Hepatocyte (in vitro differentiated cells): Measurements from ENCODE around the gene PRKACB. TPM values are rescaled to one million over a fixed set of nuclear protein-coding genes. Genes with fewer than 3 reads are reported as not detected.
A peak's percentile ranks its signal among the peaks of the same experiment; 100 is the strongest.

Experiments used
- DNase-seq: peaks from one replicate; pipeline ENCODE4 v3.0.0-alpha.2; 2016; ENCODE audit warnings: low spot score
- H2AFZ ChIP-seq: fragments of 200-600 bp; sonication (generic); 2 replicates; pipeline ENCODE4 v1.6.0; 2016; ENCODE audit warnings: antibody characterized with exemption, mild to moderate bottlenecking
- H3K27ac ChIP-seq: fragments of 200-600 bp; sonication (generic); 2 replicates; pipeline ENCODE4 v1.5.1; 2016; ENCODE audit warnings: mild to moderate bottlenecking
- H3K27me3 ChIP-seq: fragments of 200-600 bp; sonication (generic); 2 replicates; pipeline ENCODE4 v1.6.1; 2016
- H3K36me3 ChIP-seq: fragments of 200-600 bp; sonication (generic); replicated peaks from 2 replicates; pipeline ENCODE4 v1.5.1; 2016; ENCODE audit warnings: low read depth; ENCODE audit not compliant: insufficient read depth
- H3K4me1 ChIP-seq: fragments of 200-600 bp; sonication (generic); 2 replicates; pipeline ENCODE4 v1.5.1; 2016; ENCODE audit warnings: mild to moderate bottlenecking, moderate library complexity; ENCODE audit not compliant: insufficient read depth
- H3K4me2 ChIP-seq: fragments of 200-600 bp; sonication (generic); 2 replicates; pipeline ENCODE4 v1.6.0; 2016
- H3K4me3 ChIP-seq: fragments of 200-600 bp; sonication (generic); 2 replicates; pipeline ENCODE4 v1.5.1; 2016; ENCODE audit warnings: mild to moderate bottlenecking
- H3K79me2 ChIP-seq: fragments of 200-600 bp; sonication (generic); 2 replicates; pipeline ENCODE4 v1.6.0; 2017; ENCODE audit warnings: mild to moderate bottlenecking
- H3K9me2 ChIP-seq: fragments of 200-600 bp; sonication (generic); replicated peaks from 2 replicates; pipeline ENCODE4 v1.6.0; 2017; ENCODE audit warnings: mild to moderate bottlenecking; ENCODE audit not compliant: insufficient read depth
- H3K9me3 ChIP-seq: fragments of 200-600 bp; sonication (generic); 2 replicates; pipeline ENCODE4 v1.5.1; 2016; ENCODE audit warnings: low read depth, mild to moderate bottlenecking
- H4K20me1 ChIP-seq: fragments of 200-600 bp; sonication (generic); 2 replicates; pipeline ENCODE4 v1.6.0; 2016; ENCODE audit warnings: mild to moderate bottlenecking; ENCODE audit not compliant: insufficient read depth, poor library complexity, severe bottlenecking
- EZH2 ChIP-seq: fragments of 200-600 bp; sonication (generic); IDR thresholded peaks from 2 replicates; pipeline ENCODE4 v1.6.1; 2016; ENCODE audit warnings: antibody characterized with exemption, mild to moderate bottlenecking, borderline replicate concordance
- EZH2phosphoT487 ChIP-seq: fragments of 200-600 bp; sonication (generic); IDR thresholded peaks from one replicate; pipeline ENCODE4 v1.6.1; 2018; ENCODE audit warnings: antibody characterized with exemption, mild to moderate bottlenecking, low read depth, moderate library complexity; ENCODE audit not compliant: unreplicated experiment, severe bottlenecking
- WGBS: methylation state at CpG from one replicate; pipeline ENCODE4 v1.1.6; 2016; ENCODE audit warnings: low lambda C conversion rate; ENCODE audit errors: missing lambda C conversion rate; 5-methylcytosine and 5-hydroxymethylcytosine counted together
- polyA plus RNA-seq: library from polyadenylated mRNA; unstranded; fragments of >200 nt; fragmentation: Nextera tagmentation; extraction: Ambion mirVana; gene quantifications from 2 replicates; pipeline ENCODE4 v1.2.1, GENCODE V29; 2016
- total RNA-seq: library from RNA; depleted of rRNA; stranded (reverse); fragments of >200 nt; gene quantifications from 2 replicates; pipeline ENCODE4 v1.2.3, GENCODE V29; 2014
- TF ChIP-seq, protein P1 (sequence below): fragments of 200-600 bp; sonication (generic); IDR thresholded peaks from 2 replicates; pipeline ENCODE4 v1.5.1; 2016; ENCODE audit warnings: antibody characterized with exemption, mild to moderate bottlenecking; ENCODE audit not compliant: poor library complexity

PRKACB gene
- total and polyA plus RNA-seq, 2 experiments from 2014 or later, result 14.0 to 29.5 TPM

DNA sequence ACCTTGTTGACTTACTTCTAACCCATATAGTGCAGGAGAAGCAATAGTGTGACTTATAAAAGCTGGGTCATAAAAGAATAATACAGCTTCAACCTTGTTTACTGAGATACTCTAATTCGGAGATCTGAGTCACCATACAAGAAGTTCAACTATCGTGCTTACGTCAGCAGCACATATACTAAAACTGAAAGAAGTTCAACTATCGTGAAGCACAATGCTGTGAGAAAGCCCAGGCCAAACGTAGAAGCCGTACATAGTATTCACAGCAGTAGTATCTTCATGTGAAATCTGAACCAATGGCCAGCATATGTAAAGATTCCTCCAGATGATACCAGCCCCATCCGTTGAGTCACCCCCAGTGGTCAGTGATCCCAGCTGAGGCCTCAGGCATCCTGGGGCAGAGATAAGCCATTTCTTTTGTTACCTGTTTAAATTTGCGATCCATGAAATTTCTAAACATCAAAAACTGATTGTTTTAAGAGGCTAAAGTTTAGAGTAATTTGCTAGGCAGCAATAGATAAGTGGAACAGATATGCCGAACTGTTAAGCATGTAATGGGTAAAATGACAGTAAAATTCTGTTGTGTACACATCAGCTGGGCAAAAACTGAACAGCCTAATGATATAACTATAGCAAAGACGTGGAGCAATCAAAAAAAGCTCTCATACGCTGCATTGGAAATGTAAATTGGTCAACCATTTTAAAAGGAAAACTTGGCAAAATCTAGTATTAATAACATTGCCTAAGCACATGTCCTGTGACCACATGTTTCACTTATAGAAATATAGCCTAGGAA lies 103.6 kb downstream of the PRKACB start:
- TF ChIP-seq EZH2phosphoT487 (no peak), EZH2 (no peak)
- TF ChIP-seq, protein P1, sequence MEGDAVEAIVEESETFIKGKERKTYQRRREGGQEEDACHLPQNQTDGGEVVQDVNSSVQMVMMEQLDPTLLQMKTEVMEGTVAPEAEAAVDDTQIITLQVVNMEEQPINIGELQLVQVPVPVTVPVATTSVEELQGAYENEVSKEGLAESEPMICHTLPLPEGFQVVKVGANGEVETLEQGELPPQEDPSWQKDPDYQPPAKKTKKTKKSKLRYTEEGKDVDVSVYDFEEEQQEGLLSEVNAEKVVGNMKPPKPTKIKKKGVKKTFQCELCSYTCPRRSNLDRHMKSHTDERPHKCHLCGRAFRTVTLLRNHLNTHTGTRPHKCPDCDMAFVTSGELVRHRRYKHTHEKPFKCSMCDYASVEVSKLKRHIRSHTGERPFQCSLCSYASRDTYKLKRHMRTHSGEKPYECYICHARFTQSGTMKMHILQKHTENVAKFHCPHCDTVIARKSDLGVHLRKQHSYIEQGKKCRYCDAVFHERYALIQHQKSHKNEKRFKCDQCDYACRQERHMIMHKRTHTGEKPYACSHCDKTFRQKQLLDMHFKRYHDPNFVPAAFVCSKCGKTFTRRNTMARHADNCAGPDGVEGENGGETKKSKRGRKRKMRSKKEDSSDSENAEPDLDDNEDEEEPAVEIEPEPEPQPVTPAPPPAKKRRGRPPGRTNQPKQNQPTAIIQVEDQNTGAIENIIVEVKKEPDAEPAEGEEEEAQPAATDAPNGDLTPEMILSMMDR, result no peak
- H3K4me3 ChIP-seq, result no peak overlapping the region
- H3K79me2 ChIP-seq, result no peaks in the 10 kb centered on the region
- 64% methylated on average over 11 of the region's 11 CpGs for WGBS
- no peaks in the 10 kb centered on the region for H3K36me3 ChIP-seq
- H3K9me2 ChIP-seq, result no peaks in the 10 kb centered on the region
- no peaks in the 10 kb centered on the region for H3K4me1 ChIP-seq
- H3K27me3 ChIP-seq, result no peaks in the 10 kb centered on the region
- DNase-seq, result peak; percentile 52
- peak overlapping the region; percentile 58 for H3K27ac ChIP-seq
- H3K9me3 ChIP-seq, result no peaks in the 10 kb centered on the region
- H4K20me1 ChIP-seq, result no peaks in the 10 kb centered on the region
- H3K4me2 ChIP-seq, result peak overlapping the region; percentile 54
- peak overlapping the region; percentile 11 for H2AFZ ChIP-seq

DNA sequence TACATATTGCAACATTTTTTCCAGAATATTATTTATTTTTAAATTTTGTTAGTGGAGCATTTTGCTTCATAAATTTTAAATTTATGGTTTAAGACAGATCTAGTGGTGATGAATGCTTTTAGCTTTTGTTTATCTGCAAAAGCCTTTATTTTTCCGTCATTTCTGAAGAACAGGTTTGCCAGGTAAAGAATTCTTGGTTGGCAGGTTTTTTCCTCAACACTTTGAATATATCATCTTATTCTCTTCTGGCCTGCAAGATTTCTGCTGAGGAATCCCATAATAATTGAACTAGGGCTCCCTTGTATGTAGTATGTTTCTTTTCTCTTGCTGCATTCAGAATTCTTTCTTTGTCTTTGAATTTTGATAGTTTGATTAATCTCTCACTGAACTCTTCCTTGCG lies 106.6 kb downstream of the PRKACB start:
- Histone ChIP-seq H3K9me3 (no peaks in the 10 kb centered on the region), H3K27ac (no peak overlapping the region), H3K27me3 (no peaks in the 10 kb centered on the region), H3K36me3 (no peaks in the 10 kb centered on the region), H3K79me2 (no peaks in the 10 kb centered on the region), H3K4me3 (no peak overlapping the region), H3K4me1 (no peaks in the 10 kb centered on the region), H3K9me2 (no peaks in the 10 kb centered on the region), H3K4me2 (no peak overlapping the region), H4K20me1 (no peaks in the 10 kb centered on the region), H2AFZ (no peak overlapping the region)
- TF ChIP-seq EZH2 (no peak), EZH2phosphoT487 (no peak)
- TF ChIP-seq, protein P1, result no peak
- 97% methylated on average over 2 of the region's 2 CpGs for WGBS
- no peak for DNase-seq

DNA sequence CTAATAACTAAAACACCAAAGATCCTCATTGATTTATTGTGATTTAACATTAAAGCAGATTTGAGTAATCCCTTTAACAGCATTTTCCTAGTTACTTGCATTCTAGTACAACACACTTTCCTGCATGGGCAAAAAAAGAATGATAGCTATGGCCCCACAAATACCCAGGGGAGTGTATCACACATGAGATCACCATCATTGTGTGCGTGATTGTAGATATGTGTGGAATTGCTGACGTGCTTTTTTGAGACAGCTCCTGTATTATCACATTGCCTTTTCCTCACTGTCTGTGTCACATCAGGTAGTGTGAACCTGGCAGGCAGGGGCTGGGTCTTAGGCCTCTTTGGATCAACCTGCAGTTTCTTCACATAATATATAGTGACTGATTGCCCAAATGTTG lies 109.0 kb downstream of the PRKACB start:
- no peak for DNase-seq
- Histone ChIP-seq H3K27me3 (no peaks in the 10 kb centered on the region), H3K9me2 (no peaks in the 10 kb centered on the region), H2AFZ (no peak overlapping the region), H4K20me1 (no peaks in the 10 kb centered on the region), H3K9me3 (no peaks in the 10 kb centered on the region), H3K4me1 (no peaks in the 10 kb centered on the region), H3K79me2 (no peaks in the 10 kb centered on the region), H3K4me2 (no peak overlapping the region), H3K36me3 (no peaks in the 10 kb centered on the region), H3K4me3 (no peak overlapping the region), H3K27ac (no peak overlapping the region)
- no peak for TF ChIP-seq EZH2
- TF ChIP-seq EZH2phosphoT487, result no peak
- TF ChIP-seq, protein P1, result no peak
- 89% methylated on average over 2 of the region's 2 CpGs for WGBS
